PC-9 (cell line): ENCODE data around the gene KIFAP3. TPM values are rescaled to one million over a fixed set of nuclear protein-coding genes. Genes with fewer than 3 reads are reported as not detected.

ENCODE experiments used
- BruUV-seq: library from RNA; stranded (reverse); fragments of 400-500 nt; replicated peaks from 2 replicates; lab custom pipeline; 2021; lab: Mats Ljungman, UMichigan
- CTCF ChIA-PET: fragments of 300-600 bp; sonication (Branson Sonifier 250); formaldehyde crosslinking; loops from one replicate; lab custom pipeline; 2022; ENCODE audit warnings: antibody characterized with exemption; lab: Charles Lee
- POLR2A ChIA-PET: fragments of 300-600 bp; sonication (Branson Sonifier 250); formaldehyde crosslinking; loops from one replicate; lab custom pipeline; 2022; ENCODE audit warnings: antibody characterized with exemption; ENCODE audit not compliant: unreplicated experiment; lab: Charles Lee
- DNase-seq, 2 experiments: peaks; one replicate each; pipeline versions ENCODE4 v3.0.0 to v3.0.0-alpha.2; 2015 to 2022; ENCODE audit warnings: mixed read lengths in 1 of 2
- H2AFZ ChIP-seq: fragments of 200-600 bp; sonication (generic); 2 replicates; pipeline ENCODE4 v1.8.1; 2017; ENCODE audit warnings: antibody characterized with exemption
- H3F3A ChIP-seq: fragments of 200-600 bp; sonication (generic); 2 replicates; pipeline ENCODE4 v1.8.1; 2017; ENCODE audit warnings: antibody characterized with exemption, mild to moderate bottlenecking, low read depth; ENCODE audit not compliant: insufficient read depth
- H3K27ac ChIP-seq: fragments of 200-600 bp; sonication (generic); 2 replicates; pipeline ENCODE4 v1.6.1; 2016; ENCODE audit warnings: mixed run types
- H3K27me3 ChIP-seq: fragments of 200-600 bp; sonication (generic); 2 replicates; pipeline ENCODE4 v1.6.1; 2016; ENCODE audit warnings: low read depth, mixed run types; ENCODE audit not compliant: insufficient read depth
- H3K36me3 ChIP-seq: fragments of 200-600 bp; sonication (generic); 2 replicates; pipeline ENCODE4 v1.6.1; 2016; ENCODE audit warnings: low read depth, mixed run types
- H3K4me1 ChIP-seq: fragments of 200-600 bp; sonication (generic); replicated peaks from 2 replicates; pipeline ENCODE4 v1.6.1; 2016; ENCODE audit warnings: mixed run types; ENCODE audit not compliant: insufficient read depth
- H3K4me2 ChIP-seq: fragments of 200-600 bp; sonication (generic); 2 replicates; pipeline ENCODE4 v1.6.1; 2017; ENCODE audit warnings: mixed run types
- H3K4me3 ChIP-seq: fragments of 200-600 bp; sonication (generic); 2 replicates; pipeline ENCODE4 v1.6.1; 2016; ENCODE audit warnings: mixed run types
- H3K79me2 ChIP-seq: fragments of 200-600 bp; sonication (generic); 2 replicates; pipeline ENCODE4 v1.6.1; 2017; ENCODE audit warnings: low read depth, mixed run types
- H3K9me2 ChIP-seq: fragments of 200-600 bp; sonication (generic); 2 replicates; pipeline ENCODE4 v1.8.1; 2017; ENCODE audit warnings: mild to moderate bottlenecking; ENCODE audit not compliant: insufficient read depth
- H3K9me3 ChIP-seq: fragments of 200-600 bp; sonication (generic); 2 replicates; pipeline ENCODE4 v1.8.1; 2016; ENCODE audit warnings: low read depth; ENCODE audit not compliant: insufficient read depth
- H4K20me1 ChIP-seq: fragments of 200-600 bp; sonication (generic); 2 replicates; pipeline ENCODE4 v1.8.1; 2017; ENCODE audit not compliant: insufficient read depth
- CTCF ChIP-seq: fragments of 200-600 bp; sonication (generic); conservative IDR thresholded peaks from 2 replicates; pipeline ENCODE4 v1.6.1; 2017; ENCODE audit warnings: mixed run types, antibody characterized with exemption, mild to moderate bottlenecking, moderate library complexity
- EZH2 ChIP-seq: fragments of 200-600 bp; sonication (generic); IDR thresholded peaks from 2 replicates; pipeline ENCODE4 v1.8.0; 2017; ENCODE audit warnings: antibody characterized with exemption, low read depth
- intact Hi-C: fragments of 100-400 bp; cut with micrococcal nuclease; formaldehyde crosslinking; loops from one replicate; pipeline ENCODE4 v1.10.0; 2022; ENCODE audit not compliant: unreplicated experiment
- total RNA-seq: library from RNA; stranded (reverse); gene quantifications from 2 replicates; pipeline ENCODE4 v1.2.3, GENCODE V29; 2021

KIFAP3 gene
- total RNA-seq, 1 experiment from 2014 or later = 9.7 TPM

DNA sequence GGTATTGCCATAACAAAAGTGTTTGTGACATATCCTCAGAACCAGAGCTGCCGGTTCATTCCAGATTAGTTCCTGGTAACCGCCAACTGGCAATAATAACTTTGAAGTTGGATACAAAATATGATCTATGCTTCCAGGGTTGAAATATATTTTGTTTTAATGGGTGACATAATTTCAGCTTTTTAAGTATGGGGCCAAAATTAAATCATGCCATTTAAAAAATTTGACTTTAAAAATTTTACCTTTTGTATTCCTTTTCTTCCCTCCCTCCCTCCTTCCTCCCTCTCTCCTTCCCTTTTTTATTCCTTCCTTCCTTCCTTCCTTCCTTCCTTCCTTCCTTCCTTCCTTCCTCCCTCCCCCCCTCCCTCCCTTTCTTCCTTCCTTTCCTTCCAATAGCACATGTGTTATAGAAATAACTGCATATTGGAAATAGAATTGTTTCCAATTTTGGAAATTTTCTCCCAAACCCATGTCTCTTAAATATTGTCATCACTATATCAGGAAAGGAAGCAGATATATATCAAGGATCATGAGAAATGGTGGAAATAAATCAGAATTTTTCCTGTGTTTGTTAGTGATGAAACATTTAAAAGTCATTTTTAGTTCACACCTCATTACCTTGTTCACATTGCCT is 12.0 kb upstream of the KIFAP3 start:
- no peaks in the 10 kb centered on the region for H3K27me3 ChIP-seq
- DNase-seq = no peak
- no peaks in the 10 kb centered on the region for H3F3A ChIP-seq
- no TSS peak for BruUV-seq
- H3K4me1 ChIP-seq = no peaks in the 10 kb centered on the region
- TF ChIP-seq EZH2 = no peak
- no peak for TF ChIP-seq CTCF
- no peak overlapping the region for H2AFZ ChIP-seq
- no peaks in the 10 kb centered on the region for H3K36me3 ChIP-seq
- no peaks in the 10 kb centered on the region; the same call in 1 of the 2 replicates for H3K9me2 ChIP-seq
- no peak overlapping the region for H3K4me3 ChIP-seq
- no peaks in the 10 kb centered on the region for H4K20me1 ChIP-seq
- intact Hi-C loops = loop anchor here (5.0 kb wide), 1 partner anchor 841 kb away; no protein-coding TSS in a partner anchor
- H3K9me3 ChIP-seq = no peaks in the 10 kb centered on the region
- no peaks in the 10 kb centered on the region for H3K79me2 ChIP-seq
- H3K4me2 ChIP-seq = no peak overlapping the region
- ChIA-PET CTCF (no interaction called here), POLR2A (no interaction called here)
- no peak overlapping the region for H3K27ac ChIP-seq

- no peaks in the 10 kb centered on the region for H3K36me3 ChIP-seq
- POLR2A ChIA-PET = no interaction called here
- intact Hi-C loops = loop anchor here (5.0 kb wide), 1 partner anchor 842 kb away; no protein-coding TSS in a partner anchor
- no peak overlapping the region for H3K4me3 ChIP-seq
- H3K9me2 ChIP-seq = no peaks in the 10 kb centered on the region; the same call in 1 of the 2 replicates
- CTCF ChIA-PET = no interaction called here
- no peak for TF ChIP-seq EZH2
- TF ChIP-seq CTCF = no peak
- H3K9me3 ChIP-seq = no peaks in the 10 kb centered on the region
- H3K27me3 ChIP-seq = no peaks in the 10 kb centered on the region
- no peaks in the 10 kb centered on the region for H3F3A ChIP-seq
- H4K20me1 ChIP-seq = no peaks in the 10 kb centered on the region
- no peak overlapping the region for H3K27ac ChIP-seq
- H3K4me1 ChIP-seq = no peaks in the 10 kb centered on the region
- H3K4me2 ChIP-seq = no peak overlapping the region
- no peak overlapping the region for H2AFZ ChIP-seq
- no peaks in the 10 kb centered on the region for H3K79me2 ChIP-seq
- no peak for DNase-seq
- BruUV-seq = no TSS peak
These were observed 10.6 kb upstream of the KIFAP3 start for GRCh38 chr1:170085091-170085490.

DNA sequence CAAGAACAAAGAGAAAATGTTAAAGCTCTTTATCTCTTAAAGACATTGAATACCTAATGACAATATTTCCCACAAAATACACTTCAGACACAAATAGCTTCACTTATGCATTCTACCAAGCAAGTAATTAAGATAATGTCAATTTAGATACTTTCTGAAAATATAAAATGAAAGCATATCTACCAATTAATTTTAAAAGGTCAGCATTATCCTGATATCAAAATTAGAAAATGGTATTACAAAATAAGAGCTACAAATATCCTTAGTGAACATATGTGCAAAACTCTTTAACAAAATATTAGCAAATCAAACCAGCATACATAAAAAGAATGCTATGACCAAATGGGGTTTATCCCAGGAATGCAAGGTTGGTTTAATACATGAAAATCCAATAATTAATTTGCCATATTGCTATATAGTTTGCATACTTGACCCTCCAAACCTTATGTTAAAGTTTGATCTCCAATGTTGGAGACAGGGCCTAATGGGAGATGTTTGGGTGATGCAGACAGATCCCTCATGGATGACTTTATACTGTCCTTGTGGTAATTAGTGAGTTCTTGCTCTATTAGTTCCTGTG is 4.2 kb upstream of the KIFAP3 start:
- Histone ChIP-seq H3K27ac (no peak overlapping the region), H3K79me2 (0 out of 2 replicates have a peak, but pooled peaks cover 2% of the 10 kb centered on the region), H3K9me3 (no peaks in the 10 kb centered on the region), H4K20me1 (no peaks in the 10 kb centered on the region), H3K4me1 (peaks cover 9% of the 10 kb centered on the region; the same call in 1 of the 2 replicates), H2AFZ (no peak overlapping the region), H3F3A (no peaks in the 10 kb centered on the region), H3K9me2 (no peaks in the 10 kb centered on the region), H3K4me3 (no peak overlapping the region), H3K27me3 (no peaks in the 10 kb centered on the region), H3K4me2 (no peak overlapping the region), H3K36me3 (no peaks in the 10 kb centered on the region)
- no TSS peak for BruUV-seq
- POLR2A ChIA-PET = no interaction called here
- intact Hi-C loops = loop anchor here (10.0 kb wide), 1 partner anchor 486 kb away; no protein-coding TSS in a partner anchor
- CTCF ChIA-PET = no interaction called here
- TF ChIP-seq CTCF = no peak
- no peak for TF ChIP-seq EZH2
- DNase-seq = no peak
